Measurements from ENCODE around the gene HSD17B10.
"Not testable (repeated sequence)": the region's sequence is repeated elsewhere in the genome, so short reads cannot be mapped to it uniquely, and the experiment has no call there.

Gene HSD17B10

DNA sequence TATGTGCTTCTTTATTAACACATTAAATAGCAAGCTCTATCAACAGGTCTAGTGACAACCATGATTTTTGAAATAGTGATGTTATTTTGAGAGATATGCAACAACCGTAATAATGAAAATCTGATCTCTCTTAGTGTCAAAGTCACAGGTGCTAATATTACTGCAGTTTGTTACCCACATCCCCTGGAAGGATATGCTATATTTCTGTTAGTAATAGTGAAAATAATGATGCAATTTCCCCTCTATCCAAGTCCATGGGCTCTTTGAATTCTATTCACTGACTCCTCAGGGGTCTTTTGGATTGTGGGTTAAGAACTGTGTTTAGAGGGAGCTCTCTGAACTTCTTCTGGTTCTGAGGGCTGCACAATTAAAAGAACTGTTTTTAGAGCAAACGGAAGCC is 3.0 kb upstream of the HSD17B10 start:
- no peak for DNase-seq (ENCODE audit: low spot score)

DNA sequence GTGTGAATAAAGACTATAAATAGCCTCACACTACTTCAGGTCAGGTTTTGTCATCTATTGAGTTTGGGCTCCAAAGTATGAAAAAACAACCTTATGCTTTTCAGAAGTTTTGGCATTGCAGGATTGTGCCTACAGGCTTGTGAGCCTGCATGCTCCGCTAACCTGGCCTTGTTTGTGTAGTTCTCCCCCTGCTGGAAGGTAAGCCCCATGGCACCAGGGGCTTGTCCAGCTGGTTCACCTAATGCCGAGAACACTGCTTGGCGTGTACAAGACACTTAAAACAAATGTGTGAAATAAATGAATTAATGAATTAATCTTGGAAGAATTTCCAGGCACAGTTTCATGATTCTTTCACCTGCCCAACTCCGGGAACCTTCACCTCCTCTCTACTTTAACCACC is 1.8 kb upstream of the HSD17B10 start:
- DNase-seq (ENCODE audit: low spot score) = peak; percentile 76

DNA sequence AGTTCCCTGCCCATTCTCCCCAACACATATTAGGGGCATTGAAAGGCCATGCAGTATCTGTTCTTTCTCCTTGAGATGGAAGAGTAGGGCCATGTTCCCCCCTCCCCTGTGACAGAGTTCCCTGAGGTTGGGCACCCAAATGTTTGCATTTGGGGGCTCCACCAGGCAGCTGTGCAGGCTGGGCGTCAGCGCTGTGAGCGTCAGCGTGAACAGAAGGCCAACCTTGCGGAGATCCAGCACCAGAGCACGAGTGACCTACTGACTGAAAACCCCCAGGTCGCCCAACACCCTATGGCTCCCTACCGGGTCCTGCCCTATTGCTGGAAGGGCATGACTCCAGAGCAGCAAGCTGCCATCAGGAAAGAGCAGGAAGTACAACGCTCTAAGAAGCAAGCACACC is 3.9 kb downstream of the HSD17B10 start:
- no peak for DNase-seq (ENCODE audit: low spot score)

DNA sequence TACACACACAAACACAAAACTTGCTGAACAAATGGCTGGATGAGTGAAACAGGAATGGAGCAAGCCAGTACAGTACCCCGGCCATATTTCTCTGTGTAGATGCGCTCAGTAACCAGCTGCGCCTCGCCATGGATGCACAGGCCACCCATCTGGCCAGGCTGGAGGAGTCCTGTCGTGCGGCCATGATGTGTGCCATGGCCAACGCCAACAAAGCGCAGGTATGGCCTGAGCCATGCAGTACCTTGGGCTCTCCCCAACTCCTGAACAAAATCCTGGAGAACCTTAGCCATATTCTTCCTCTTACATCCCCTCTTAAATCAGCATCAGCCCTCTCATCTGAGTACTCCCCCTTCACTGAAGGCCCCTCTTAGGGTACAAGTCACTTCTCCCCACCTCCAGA is 4.4 kb downstream of the HSD17B10 start:
- no peak for DNase-seq (ENCODE audit: low spot score)

DNA sequence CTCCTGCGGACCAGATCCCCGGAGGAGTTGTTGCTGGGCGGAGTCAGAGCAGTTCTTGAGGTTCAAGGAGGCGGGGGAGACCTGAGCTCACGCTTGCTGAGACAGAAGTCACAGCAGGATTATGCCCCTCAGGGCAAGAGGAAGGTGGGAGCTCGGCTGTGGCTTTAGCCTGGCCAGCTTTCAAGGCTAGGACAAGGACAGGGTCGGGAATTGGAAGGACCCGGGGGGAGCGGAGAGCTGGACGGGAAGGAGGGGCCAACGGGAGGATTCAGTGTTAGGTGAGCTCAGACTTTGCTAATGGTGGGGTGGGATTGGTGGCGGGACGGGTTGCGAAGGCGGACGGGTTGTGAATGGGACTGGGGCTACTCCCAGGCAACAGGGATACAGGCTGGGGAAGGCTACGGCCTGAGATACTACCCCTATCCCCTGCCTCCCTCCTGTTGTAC is 11.3 kb downstream of the HSD17B10 start, which contains the start of gene RIBC1:
Gene RIBC1, plus strand, starts transcription at position 13 of the 446 bp plus-strand sequence. CDS start 3,404 bp downstream, outside the sequence.
- no peak for DNase-seq (ENCODE audit: low spot score)

DNA sequence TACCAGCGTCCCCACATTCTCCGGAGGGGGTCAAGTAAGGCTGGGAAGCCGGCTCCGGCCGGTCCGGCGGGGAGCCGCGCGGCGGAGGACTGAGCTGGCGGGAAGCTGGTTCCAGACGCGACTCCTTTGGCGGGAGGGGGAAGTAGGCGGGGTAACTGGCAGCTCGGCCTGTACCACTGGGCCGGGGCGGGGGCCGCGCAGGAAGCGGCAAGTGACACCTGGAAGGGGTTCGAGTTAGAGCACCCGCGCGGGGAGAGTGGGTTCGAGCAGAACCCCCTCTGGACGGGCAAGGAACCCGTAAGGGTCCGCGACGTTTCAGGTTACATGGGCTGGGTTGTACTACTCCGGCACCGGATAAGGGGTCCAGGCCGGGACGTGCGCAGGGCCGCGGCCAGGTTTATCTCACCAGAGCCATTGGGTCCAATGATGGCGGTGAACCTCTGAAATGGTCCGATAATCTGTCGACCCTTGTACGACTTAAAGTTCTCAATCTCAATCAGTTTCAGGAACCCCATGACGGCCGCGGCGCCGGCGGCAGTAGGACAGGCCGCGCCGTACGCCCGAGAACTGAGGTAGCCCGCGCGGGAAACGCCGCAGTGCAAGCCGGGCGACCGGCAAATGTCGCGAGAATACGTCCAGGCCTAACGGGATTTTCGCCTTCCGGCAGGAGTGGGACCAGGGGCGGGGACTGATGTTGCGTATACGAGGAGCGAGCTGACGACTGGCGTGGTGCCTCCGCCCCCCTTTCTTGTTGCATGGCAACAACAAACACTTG is 11.9 kb downstream of the HSD17B10 start, which contains the start of gene SMC1A:
Gene SMC1A, minus strand, starts transcription at position 569 of the 775 bp plus-strand sequence. Its CDS starts 54 bp downstream, at position 515.
- DNase-seq (ENCODE audit: low spot score) = peak; percentile 91

DNA sequence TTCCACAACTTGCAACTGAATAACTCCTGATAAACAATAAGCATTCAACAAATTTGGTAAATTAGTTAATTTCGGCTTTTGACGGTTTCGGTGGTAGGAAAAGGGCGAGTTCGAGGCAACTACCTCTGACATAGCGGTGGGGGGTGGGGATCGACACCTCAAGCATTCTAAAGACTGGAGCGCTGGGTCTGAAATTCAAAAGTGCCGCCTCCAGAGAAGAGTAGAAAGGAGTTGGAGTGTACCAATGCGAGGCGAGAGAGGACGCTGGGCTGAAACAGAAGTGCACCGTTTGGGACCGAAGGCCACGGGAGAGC is 12.4 kb downstream of the HSD17B10 start:
- peak; percentile 39 for DNase-seq (ENCODE audit: low spot score)

DNA sequence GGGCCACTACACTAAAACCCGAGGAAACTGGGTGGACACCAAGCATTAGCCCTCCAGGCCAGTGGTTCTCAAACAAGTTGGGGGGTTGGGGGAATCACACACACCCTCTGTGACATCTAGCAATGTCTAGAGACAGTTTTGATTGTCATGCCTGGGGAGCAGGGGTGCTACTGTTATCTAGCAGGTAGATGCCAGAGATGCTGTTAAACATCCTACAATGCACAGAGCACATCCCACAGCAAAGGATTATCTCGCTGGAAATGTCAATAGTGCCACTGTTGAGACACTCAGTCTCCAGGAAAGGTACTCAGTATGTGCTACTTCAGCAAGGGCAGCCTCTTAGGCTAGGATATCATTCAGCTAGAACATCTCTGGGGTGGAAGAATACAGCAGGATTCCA is 13.0 kb downstream of the HSD17B10 start:
- no peak for DNase-seq (ENCODE audit: low spot score)

DNA sequence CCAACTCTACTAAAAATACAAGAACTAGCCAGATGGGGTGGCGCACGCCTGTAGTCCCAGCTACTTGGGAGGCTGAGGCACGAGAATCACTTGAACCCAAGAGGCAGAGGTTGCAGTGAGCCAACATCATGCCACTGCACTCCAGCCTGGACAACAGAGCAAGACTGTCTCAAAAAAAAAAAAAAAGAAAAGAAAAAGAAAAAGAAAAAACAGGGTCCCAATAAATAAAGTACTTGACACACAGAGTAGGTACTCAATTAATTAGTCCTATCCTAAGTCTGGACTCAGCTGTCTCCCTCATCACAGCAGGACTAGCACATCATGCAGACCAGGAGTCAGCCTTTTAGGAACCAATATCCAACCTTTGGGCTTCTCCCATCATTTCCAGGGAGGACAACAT is 13.8 kb downstream of the HSD17B10 start:
- DNase-seq (ENCODE audit: low spot score) = not testable (repeated sequence)

DNA sequence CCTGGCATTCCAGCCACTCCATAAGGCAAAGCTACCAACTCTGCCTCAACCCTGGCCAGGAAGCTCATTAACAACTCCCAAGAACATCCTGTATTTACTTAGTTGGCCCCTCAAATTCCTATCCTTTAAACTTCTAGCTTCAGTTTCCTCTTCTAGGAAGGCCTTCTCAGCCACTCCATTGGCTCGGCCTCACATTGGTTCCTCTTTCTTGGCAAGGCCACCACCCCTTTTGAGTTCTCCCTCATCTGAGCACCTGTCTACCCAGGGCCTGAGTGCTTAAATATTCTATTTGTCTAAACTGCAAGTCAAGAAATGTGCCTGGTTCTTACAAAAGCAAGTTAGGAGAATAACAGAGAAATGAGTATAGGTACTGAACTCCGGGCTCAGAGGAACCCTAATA is 21.7 kb downstream of the HSD17B10 start:
- no peak for DNase-seq (ENCODE audit: low spot score)

DNA sequence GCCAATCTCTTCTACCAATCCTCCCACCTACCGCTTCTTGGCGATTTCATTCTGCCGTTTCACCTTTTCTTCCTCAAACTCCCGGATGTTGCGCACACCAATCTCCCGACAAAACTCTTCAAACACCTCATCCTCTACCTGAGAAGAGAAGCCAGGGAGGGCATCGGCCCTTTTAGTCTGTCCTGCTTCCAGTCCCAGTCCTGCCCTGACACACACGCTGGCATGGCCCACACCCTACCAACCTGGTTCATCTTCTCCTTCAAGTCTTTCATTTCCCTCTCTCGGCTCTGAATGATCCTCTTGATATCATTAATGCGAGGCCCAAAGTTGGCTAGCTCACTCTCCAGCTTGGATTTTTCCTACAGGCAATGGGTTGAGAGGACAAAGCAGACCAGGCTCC is 30.6 kb downstream of the HSD17B10 start:
- no peak for DNase-seq (ENCODE audit: low spot score)

DNA sequence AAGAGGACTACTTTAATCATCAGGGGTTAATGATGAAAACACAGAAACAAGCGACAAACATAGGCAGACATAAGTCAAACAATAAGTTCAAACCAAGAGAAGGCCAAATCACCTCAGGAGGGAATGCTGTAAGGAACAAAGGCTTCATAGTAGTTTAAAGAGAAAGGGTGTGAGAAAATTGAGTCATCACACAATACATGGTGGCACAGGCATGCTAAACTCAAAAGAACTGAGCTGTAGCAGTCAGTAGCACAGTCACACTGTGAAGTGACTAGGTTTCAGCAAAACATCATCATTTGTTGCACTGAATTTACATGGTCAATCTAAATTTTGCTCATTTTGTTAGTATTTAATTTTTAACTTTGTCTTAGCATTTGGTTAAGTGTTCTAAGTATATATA is 36.0 kb downstream of the HSD17B10 start:
- no peak for DNase-seq (ENCODE audit: low spot score)

DNA sequence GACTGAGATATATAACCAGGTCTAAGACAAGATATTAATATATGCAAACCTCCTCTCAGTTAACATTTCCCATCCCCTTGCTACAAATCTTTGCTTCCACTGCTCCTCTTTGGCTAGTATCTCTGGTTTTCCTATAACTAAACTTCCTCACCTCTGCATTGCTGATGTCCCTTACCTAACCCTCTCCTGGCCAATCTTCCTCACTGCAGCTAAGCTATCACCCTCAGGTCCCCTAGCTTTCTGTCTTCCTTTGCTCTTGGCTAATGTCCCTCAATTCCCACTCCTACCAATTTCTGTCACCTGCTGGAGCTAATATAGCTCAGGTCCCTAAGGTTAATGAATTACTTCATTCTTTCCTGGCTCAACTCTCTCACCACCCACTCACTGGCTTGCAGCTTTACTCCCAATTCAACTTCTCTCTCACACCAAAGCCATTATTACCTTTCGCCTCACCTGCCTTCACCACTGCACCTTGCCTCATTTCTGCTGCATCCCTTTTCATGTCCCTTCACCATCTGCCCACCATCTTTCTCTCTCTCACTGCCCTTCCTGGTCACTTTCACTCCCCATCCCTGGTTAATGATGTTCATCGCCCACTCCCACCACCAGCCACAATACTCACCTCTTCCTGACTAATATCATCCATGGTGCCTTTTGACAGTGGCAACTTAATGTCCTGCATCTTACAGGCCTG is 38.4 kb downstream of the HSD17B10 start:
- no peak for DNase-seq (ENCODE audit: low spot score)

DNA sequence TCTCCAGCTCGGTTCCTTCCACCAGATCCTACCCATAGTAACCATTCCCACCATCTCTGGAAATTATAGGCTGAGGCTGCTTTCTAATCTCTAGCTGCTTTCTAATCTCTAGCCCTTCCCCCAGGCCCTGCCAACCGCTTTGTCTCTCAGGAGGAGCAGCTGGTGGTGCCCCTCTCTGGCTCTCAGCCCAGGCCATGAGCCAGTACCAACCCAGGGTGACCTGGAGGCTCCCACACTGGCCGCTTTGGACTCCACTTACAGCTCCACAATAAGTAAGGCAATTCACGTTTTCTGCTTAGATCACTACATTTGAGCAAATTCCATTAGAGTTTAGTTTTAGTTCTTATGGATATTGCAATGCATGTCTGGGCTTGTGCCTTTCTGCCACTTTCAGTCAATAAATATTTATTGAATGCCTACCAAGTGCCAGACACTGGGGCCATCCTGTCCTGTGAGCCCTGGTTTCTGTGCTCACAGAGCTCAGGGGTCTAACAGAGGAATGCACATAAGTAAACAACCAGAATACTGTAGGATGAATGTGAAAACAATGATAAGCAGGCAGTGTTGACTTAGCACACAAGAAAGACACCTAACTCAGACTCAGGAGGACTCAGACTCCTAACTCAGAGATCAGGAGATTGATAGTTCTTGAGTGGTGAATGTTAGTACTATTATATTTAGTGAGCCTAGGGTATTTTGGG is 50.6 kb downstream of the HSD17B10 start:
- DNase-seq (ENCODE audit: low spot score) = peak; percentile 67

Data from D341Med (cell line).